PFSK-1 (cell line): ENCODE results near the gene LY6G5C.

Experiments used
- FOXP2 ChIP-seq: optimal IDR thresholded peaks from 2 replicates; pipeline ENCODE3; 2011; ENCODE audit warnings: borderline replicate concordance, control low read depth, inconsistent platforms; ENCODE audit not compliant: insufficient read depth; ENCODE audit errors: extremely low read length, extremely low read depth
- POLR2AphosphoS5 ChIP-seq: IDR thresholded peaks from 2 replicates; pipeline ENCODE4 v1.6.1; 2012; ENCODE audit warnings: low read depth, mild to moderate bottlenecking, control low read depth, low read length, moderate library complexity
- REST ChIP-seq, 2 experiments: IDR thresholded peaks; 2 replicates each; pipeline versions ENCODE4 v1.6.1 to v1.8.0; 2011 to 2012; ENCODE audit warnings: low read depth in 2 of 2, low read length in 2 of 2, control low read depth in 1 of 2, inconsistent platforms in 1 of 2, mild to moderate bottlenecking in 1 of 2, moderate library complexity in 1 of 2; ENCODE audit not compliant: insufficient read depth in 1 of 2
- SIN3A ChIP-seq: IDR thresholded peaks from 2 replicates; pipeline ENCODE4 v1.6.1; 2012; ENCODE audit warnings: mild to moderate bottlenecking, low read length, moderate library complexity, borderline replicate concordance; ENCODE audit not compliant: insufficient read depth
- TAF1 ChIP-seq: IDR thresholded peaks from 2 replicates; pipeline ENCODE4 v1.6.1; 2012; ENCODE audit warnings: low read length, control low read depth, borderline replicate concordance; ENCODE audit not compliant: insufficient read depth

The LY6G5C gene

GRCh38 chr6:31723245-31723979 lies 42.5 kb upstream of the LY6G5C start, which contains the start of gene MPIG6B:
Gene MPIG6B (plus strand): TSS chr6:31723373. CDS start chr6:31723384, 11 bp downstream.
- TF ChIP-seq POLR2AphosphoS5: no peak
- TF ChIP-seq FOXP2: no peak

- no peak for TF ChIP-seq FOXP2
- no peak for TF ChIP-seq REST (IDR thresholded peaks at IDR 0.05; ENCODE audit: insufficient read depth in 1 of 2, low read depth in 2 of 2, low read length in 2 of 2)
- no peak for TF ChIP-seq SIN3A
- TF ChIP-seq TAF1: no peak
- TF ChIP-seq POLR2AphosphoS5: no peak
These were observed 41.3 kb upstream of the LY6G5C start for GRCh38 chr6:31722173-31722572.

GRCh38 chr6:31721351-31722020 lies 40.6 kb upstream of the LY6G5C start, which contains the start of gene LY6G6C:
Gene LY6G6C (minus strand): TSS chr6:31721746. CDS start chr6:31721679, 67 bp downstream.
- TF ChIP-seq REST (IDR thresholded peaks at IDR 0.05; ENCODE audit: insufficient read depth in 1 of 2, low read depth in 2 of 2, low read length in 2 of 2) (no peak), POLR2AphosphoS5 (no peak), SIN3A (no peak), FOXP2 (no peak), TAF1 (no peak)

DNA sequence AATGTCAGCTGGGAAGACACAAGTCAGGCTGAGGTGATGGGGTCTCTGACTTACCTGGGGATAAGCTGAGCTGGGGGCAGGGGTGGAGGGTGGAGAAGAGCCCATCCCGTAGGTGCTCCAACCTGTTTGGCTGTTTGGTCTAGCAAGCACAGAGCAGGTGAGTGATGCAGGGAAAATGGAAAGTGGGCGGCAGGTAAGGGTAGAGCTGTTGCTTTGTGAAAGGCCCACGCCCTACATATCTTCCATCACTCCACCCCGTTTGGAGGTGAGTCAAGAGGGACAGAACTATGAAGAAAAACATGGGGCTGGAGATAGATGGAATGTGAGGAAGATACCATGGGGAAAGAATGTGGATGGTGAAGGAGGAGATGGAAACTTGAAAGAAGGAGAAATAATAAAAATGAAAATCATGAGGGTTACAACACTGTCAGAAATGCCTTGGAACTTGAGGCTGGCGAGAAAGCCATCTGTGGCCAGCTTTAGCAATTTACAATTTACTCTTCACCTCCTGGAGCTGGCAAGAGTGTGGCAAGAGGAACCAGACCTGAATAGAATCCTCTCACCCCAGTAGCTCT lies 39.4 kb upstream of the LY6G5C start:
- TF ChIP-seq POLR2AphosphoS5: no peak

DNA sequence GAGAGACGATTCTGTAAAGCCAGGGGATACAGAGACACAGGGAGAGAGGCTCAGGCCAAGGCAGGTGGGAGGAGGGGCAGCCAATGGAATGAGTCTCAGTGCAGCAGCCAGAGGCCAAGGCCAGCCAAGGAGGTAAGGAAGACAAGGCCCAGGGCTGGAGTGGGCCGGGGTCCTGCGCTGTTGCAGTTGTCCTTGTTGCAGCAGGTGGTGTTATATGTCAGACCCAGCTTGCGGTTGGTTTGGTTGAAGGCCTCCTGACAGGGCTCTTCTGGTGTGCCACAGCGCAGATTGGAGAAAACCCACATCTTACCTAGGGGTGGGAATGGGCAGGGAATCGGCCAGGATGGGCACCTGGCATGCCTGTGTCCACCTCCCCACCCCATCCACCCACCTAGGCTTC lies 38.1 kb upstream of the LY6G5C start:
- TF ChIP-seq POLR2AphosphoS5 (no peak), TAF1 (no peak), SIN3A (no peak), REST (IDR thresholded peaks at IDR 0.05; ENCODE audit: insufficient read depth in 1 of 2, low read depth in 2 of 2, low read length in 2 of 2) (no peak), FOXP2 (no peak)

- TF ChIP-seq POLR2AphosphoS5: no peak
- TF ChIP-seq REST (IDR thresholded peaks at IDR 0.05; ENCODE audit: insufficient read depth in 1 of 2, low read depth in 2 of 2, low read length in 2 of 2): no peak
- no peak for TF ChIP-seq SIN3A
- no peak for TF ChIP-seq FOXP2
- no peak for TF ChIP-seq TAF1
These were observed 37.4 kb upstream of the LY6G5C start for GRCh38 chr6:31718265-31718664.
